Peyer's patch (tissue), 4 donors: ENCODE results near the gene LTBP1. TPM values are rescaled to one million over a fixed set of nuclear protein-coding genes. Genes with fewer than 3 reads are reported as not detected.

Source experiments
- DNase-seq, 3 donors: peaks; one replicate each; pipeline ENCODE4 v3.0.0-alpha.2; 2017 to 2019
- H3K27ac ChIP-seq, 4 donors: fragments of 200-600 bp; sonication (generic); one replicate each; pipeline ENCODE4 v1.5.1; 2016 to 2019
- H3K27me3 ChIP-seq, 2 donors: fragments of 200-600 bp; sonication (generic); one replicate each; pipeline ENCODE4 v1.5.1; 2019
- H3K36me3 ChIP-seq, 3 donors: fragments of 200-600 bp; sonication (generic); one replicate each; pipeline ENCODE4 v1.5.1; 2016 to 2019
- H3K4me1 ChIP-seq, 4 donors: fragments of 200-600 bp; sonication (generic); one replicate each; pipeline ENCODE4 v1.5.1; 2016 to 2019
- H3K4me3 ChIP-seq, 4 donors: fragments of 200-600 bp; sonication (generic); 1 replicate in 3 of 4; 2 replicates in 1 of 4; pipeline ENCODE4 v1.5.1; 2016 to 2019; ENCODE audit warnings: mild to moderate bottlenecking in 1 of 4
- H3K9me3 ChIP-seq, 4 donors: fragments of 200-600 bp; sonication (generic); one replicate each; pipeline ENCODE4 v1.5.1; 2016 to 2019; ENCODE audit warnings: mild to moderate bottlenecking in 1 of 4
- CTCF ChIP-seq, 6 experiments: fragments of 450-650 bp in 4 of 6; fragments of 200-600 bp in 2 of 6; sonication (generic) in 1 of 6; IDR thresholded peaks; one replicate each; pipeline ENCODE4 v1.5.1; 2017 to 2019; ENCODE audit warnings: antibody characterized with exemption in 6 of 6, mild to moderate bottlenecking in 3 of 6, moderate library complexity in 1 of 6
- POLR2A ChIP-seq, 2 donors: fragments of 450-650 bp; IDR thresholded peaks; one replicate each; pipeline ENCODE4 v1.5.1; 2017; ENCODE audit warnings: antibody characterized with exemption in 2 of 2, mild to moderate bottlenecking in 2 of 2, moderate library complexity in 2 of 2
- total RNA-seq, 4 donors: library from RNA; depleted of rRNA; stranded (reverse); fragments of >200 nt; gene quantifications; one replicate each; pipeline ENCODE4 v1.1.0, GENCODE V29; 2016

Gene LTBP1
- total RNA-seq, 4 donors from 2014 or later = 8.6 to 23.1 (median 13.1) TPM

GRCh38 chr2:33121925-33122324, 175.2 kb downstream of the LTBP1 start:
- Histone ChIP-seq H3K27ac (no peak overlapping the region), H3K4me1 (no peaks in the 10 kb centered on the region), H3K9me3 (no peaks in the 10 kb centered on the region), H3K4me3 (no peak overlapping the region), H3K36me3 (no peaks in the 10 kb centered on the region), H3K27me3 (no peaks in the 10 kb centered on the region)
- no peak for DNase-seq
- no peak for TF ChIP-seq POLR2A (IDR thresholded peaks at IDR 0.05)
- TF ChIP-seq CTCF (IDR thresholded peaks at IDR 0.05) = no peak

GRCh38 chr2:33122726-33123125, 176.0 kb downstream of the LTBP1 start:
- no peak overlapping the region for H3K27ac ChIP-seq
- H3K36me3 ChIP-seq = no peaks in the 10 kb centered on the region
- H3K4me1 ChIP-seq = no peaks in the 10 kb centered on the region
- no peak for DNase-seq
- no peaks in the 10 kb centered on the region for H3K9me3 ChIP-seq
- H3K4me3 ChIP-seq = no peak overlapping the region
- no peaks in the 10 kb centered on the region for H3K27me3 ChIP-seq
- TF ChIP-seq CTCF (IDR thresholded peaks at IDR 0.05) (no peak), POLR2A (IDR thresholded peaks at IDR 0.05) (no peak)

- Histone ChIP-seq H3K36me3 (no peaks in the 10 kb centered on the region), H3K27me3 (no peaks in the 10 kb centered on the region), H3K4me1 (no peaks in the 10 kb centered on the region), H3K4me3 (no peak overlapping the region), H3K27ac (no peak overlapping the region), H3K9me3 (no peaks in the 10 kb centered on the region)
- no peak for DNase-seq
- TF ChIP-seq CTCF (IDR thresholded peaks at IDR 0.05) (no peak), POLR2A (IDR thresholded peaks at IDR 0.05) (no peak)
Measured at GRCh38 chr2:33123216-33123615, 176.5 kb downstream of the LTBP1 start.

GRCh38 chr2:33126552-33126951, 179.8 kb downstream of the LTBP1 start:
- Histone ChIP-seq H3K27ac (no peak overlapping the region), H3K4me1 (no peaks in the 10 kb centered on the region), H3K9me3 (no peaks in the 10 kb centered on the region), H3K27me3 (no peaks in the 10 kb centered on the region), H3K4me3 (no peak overlapping the region), H3K36me3 (no peaks in the 10 kb centered on the region)
- no peak for TF ChIP-seq POLR2A (IDR thresholded peaks at IDR 0.05)
- TF ChIP-seq CTCF (IDR thresholded peaks at IDR 0.05) = no peak
- DNase-seq = no peak

GRCh38 chr2:33126958-33127357, 180.2 kb downstream of the LTBP1 start:
- Histone ChIP-seq H3K27ac (no peak overlapping the region), H3K36me3 (no peaks in the 10 kb centered on the region), H3K4me1 (no peaks in the 10 kb centered on the region), H3K4me3 (no peak overlapping the region), H3K9me3 (no peaks in the 10 kb centered on the region), H3K27me3 (no peaks in the 10 kb centered on the region)
- no peak for TF ChIP-seq CTCF (IDR thresholded peaks at IDR 0.05)
- TF ChIP-seq POLR2A (IDR thresholded peaks at IDR 0.05) = no peak
- DNase-seq = no peak
